ENCODE data around the gene TSPAN7. TPM values are rescaled to one million over a fixed set of nuclear protein-coding genes. Genes with fewer than 3 reads are reported as not detected.

Gene TSPAN7
- total RNA-seq, 1 donor from 2014 or later, result 3.5 TPM

- no peaks in the 10 kb centered on the region for H3K9me3 Mint-ChIP-seq (ENCODE audit: unreplicated experiment)
- no peaks in the 10 kb centered on the region for H3K9me3 ChIP-seq (ENCODE audit: insufficient read depth, low read depth, low read length)
- H3K4me1 ChIP-seq (ENCODE audit: insufficient read depth, low read length), result no peaks in the 10 kb centered on the region
- peaks cover 6% of the 10 kb centered on the region for H3K4me1 Mint-ChIP-seq (ENCODE audit: low read depth, unreplicated experiment)
- H3K4me2 ChIP-seq (ENCODE audit: low read length), result no peak overlapping the region
- no peak overlapping the region for H2AFZ ChIP-seq (ENCODE audit: low read depth, low read length)
- no peak overlapping the region for H3K4me3 Mint-ChIP-seq (ENCODE audit: unreplicated experiment)
- DNase-seq (ENCODE audit: low read depth) (no peak), FAIRE-seq (no peak)
- no peaks in the 10 kb centered on the region for H3K36me3 ChIP-seq (ENCODE audit: insufficient read depth, low read length)
- H3K79me2 ChIP-seq (ENCODE audit: insufficient read depth, low read length), result no peaks in the 10 kb centered on the region
- no peak overlapping the region for H3K9ac ChIP-seq (ENCODE audit: low read length)
- H3K27ac Mint-ChIP-seq (ENCODE audit: unreplicated experiment), result no peak overlapping the region
- no peaks in the 10 kb centered on the region for H3K36me3 Mint-ChIP-seq (ENCODE audit: low read depth, unreplicated experiment)
- TF ChIP-seq, protein P1, sequence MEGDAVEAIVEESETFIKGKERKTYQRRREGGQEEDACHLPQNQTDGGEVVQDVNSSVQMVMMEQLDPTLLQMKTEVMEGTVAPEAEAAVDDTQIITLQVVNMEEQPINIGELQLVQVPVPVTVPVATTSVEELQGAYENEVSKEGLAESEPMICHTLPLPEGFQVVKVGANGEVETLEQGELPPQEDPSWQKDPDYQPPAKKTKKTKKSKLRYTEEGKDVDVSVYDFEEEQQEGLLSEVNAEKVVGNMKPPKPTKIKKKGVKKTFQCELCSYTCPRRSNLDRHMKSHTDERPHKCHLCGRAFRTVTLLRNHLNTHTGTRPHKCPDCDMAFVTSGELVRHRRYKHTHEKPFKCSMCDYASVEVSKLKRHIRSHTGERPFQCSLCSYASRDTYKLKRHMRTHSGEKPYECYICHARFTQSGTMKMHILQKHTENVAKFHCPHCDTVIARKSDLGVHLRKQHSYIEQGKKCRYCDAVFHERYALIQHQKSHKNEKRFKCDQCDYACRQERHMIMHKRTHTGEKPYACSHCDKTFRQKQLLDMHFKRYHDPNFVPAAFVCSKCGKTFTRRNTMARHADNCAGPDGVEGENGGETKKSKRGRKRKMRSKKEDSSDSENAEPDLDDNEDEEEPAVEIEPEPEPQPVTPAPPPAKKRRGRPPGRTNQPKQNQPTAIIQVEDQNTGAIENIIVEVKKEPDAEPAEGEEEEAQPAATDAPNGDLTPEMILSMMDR (IDR thresholded peaks at IDR 0.05; ENCODE audit: insufficient read depth, low read depth, low read length), result no peak
- TF ChIP-seq EZH2 (IDR thresholded peaks at IDR 0.05; ENCODE audit: insufficient read depth, low read length), result no peak
- no peak overlapping the region for H3K4me3 ChIP-seq (ENCODE audit: insufficient read depth, low read depth, low read length)
- H3K27me3 ChIP-seq (ENCODE audit: insufficient read depth, low read length), result no peaks in the 10 kb centered on the region
- H4K20me1 ChIP-seq (ENCODE audit: insufficient read depth, low read length), result no peaks in the 10 kb centered on the region
- no peak overlapping the region for H3K27ac ChIP-seq (ENCODE audit: low read depth, low read length)
- H3K27me3 Mint-ChIP-seq (ENCODE audit: low read depth, unreplicated experiment), result no peaks in the 10 kb centered on the region
These were observed 117.5 kb downstream of the TSPAN7 start for GRCh38 chrX:38678821-38679220.

DNA sequence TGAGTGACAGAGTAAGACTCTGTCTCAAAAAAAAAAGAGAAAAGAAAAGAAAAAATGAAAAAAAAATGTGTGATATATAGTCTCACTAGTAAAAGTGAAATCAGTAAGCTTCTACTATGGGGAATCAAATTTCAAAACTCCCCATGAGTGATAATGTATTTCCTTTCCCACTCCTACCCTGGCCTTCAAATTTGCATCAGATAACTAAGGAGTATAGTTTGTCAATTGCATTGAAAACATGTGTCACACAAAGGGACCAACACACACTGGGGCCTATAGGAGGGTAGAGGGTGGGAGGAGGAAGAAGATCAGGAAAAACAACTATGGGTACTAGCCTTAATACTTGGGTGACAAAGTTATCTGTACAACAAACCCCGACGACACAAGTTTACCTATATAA lies 118.4 kb downstream of the TSPAN7 start:
- no peak overlapping the region for H3K27ac ChIP-seq (ENCODE audit: low read depth, low read length)
- no peak overlapping the region for H3K4me3 ChIP-seq (ENCODE audit: insufficient read depth, low read depth, low read length)
- H3K4me2 ChIP-seq (ENCODE audit: low read length), result no peak overlapping the region
- H3K9me3 ChIP-seq (ENCODE audit: insufficient read depth, low read depth, low read length), result no peaks in the 10 kb centered on the region
- Mint-ChIP-seq H3K4me1 (ENCODE audit: low read depth, unreplicated experiment) (peaks cover 6% of the 10 kb centered on the region), H3K27ac (ENCODE audit: unreplicated experiment) (no peak overlapping the region), H3K4me3 (ENCODE audit: unreplicated experiment) (no peak overlapping the region), H3K9me3 (ENCODE audit: unreplicated experiment) (no peaks in the 10 kb centered on the region), H3K27me3 (ENCODE audit: low read depth, unreplicated experiment) (peaks cover 2% of the 10 kb centered on the region), H3K36me3 (ENCODE audit: low read depth, unreplicated experiment) (no peaks in the 10 kb centered on the region)
- TF ChIP-seq EZH2 (IDR thresholded peaks at IDR 0.05; ENCODE audit: insufficient read depth, low read length), result no peak
- TF ChIP-seq, protein P1 (IDR thresholded peaks at IDR 0.05; ENCODE audit: insufficient read depth, low read depth, low read length), result no peak
- H3K36me3 ChIP-seq (ENCODE audit: insufficient read depth, low read length), result no peaks in the 10 kb centered on the region
- no peak overlapping the region for H2AFZ ChIP-seq (ENCODE audit: low read depth, low read length)
- H4K20me1 ChIP-seq (ENCODE audit: insufficient read depth, low read length), result no peaks in the 10 kb centered on the region
- H3K4me1 ChIP-seq (ENCODE audit: insufficient read depth, low read length), result no peaks in the 10 kb centered on the region
- no peaks in the 10 kb centered on the region for H3K27me3 ChIP-seq (ENCODE audit: insufficient read depth, low read length)
- no peaks in the 10 kb centered on the region for H3K79me2 ChIP-seq (ENCODE audit: insufficient read depth, low read length)
- no peak overlapping the region for H3K9ac ChIP-seq (ENCODE audit: low read length)
- no peak for FAIRE-seq
- DNase-seq (ENCODE audit: low read depth), result no peak

GRCh38 chrX:38682095-38682494 lies 120.8 kb downstream of the TSPAN7 start:
- no peaks in the 10 kb centered on the region for H3K79me2 ChIP-seq (ENCODE audit: insufficient read depth, low read length)
- H4K20me1 ChIP-seq (ENCODE audit: insufficient read depth, low read length), result no peaks in the 10 kb centered on the region
- no peaks in the 10 kb centered on the region for H3K4me1 Mint-ChIP-seq (ENCODE audit: low read depth, unreplicated experiment)
- H3K9me3 ChIP-seq (ENCODE audit: insufficient read depth, low read depth, low read length), result no peaks in the 10 kb centered on the region
- no peak for TF ChIP-seq EZH2 (IDR thresholded peaks at IDR 0.05; ENCODE audit: insufficient read depth, low read length)
- TF ChIP-seq, protein P1 (IDR thresholded peaks at IDR 0.05; ENCODE audit: insufficient read depth, low read depth, low read length), result no peak
- no peak overlapping the region for H2AFZ ChIP-seq (ENCODE audit: low read depth, low read length)
- H3K4me3 Mint-ChIP-seq (ENCODE audit: unreplicated experiment), result no peak overlapping the region
- H3K9me3 Mint-ChIP-seq (ENCODE audit: unreplicated experiment), result no peaks in the 10 kb centered on the region
- H3K4me1 ChIP-seq (ENCODE audit: insufficient read depth, low read length), result no peaks in the 10 kb centered on the region
- FAIRE-seq (no peak), DNase-seq (ENCODE audit: low read depth) (no peak)
- peaks cover 2% of the 10 kb centered on the region for H3K27me3 Mint-ChIP-seq (ENCODE audit: low read depth, unreplicated experiment)
- H3K4me3 ChIP-seq (ENCODE audit: insufficient read depth, low read depth, low read length), result no peak overlapping the region
- no peak overlapping the region for H3K9ac ChIP-seq (ENCODE audit: low read length)
- no peak overlapping the region for H3K27ac Mint-ChIP-seq (ENCODE audit: unreplicated experiment)
- no peaks in the 10 kb centered on the region for H3K36me3 ChIP-seq (ENCODE audit: insufficient read depth, low read length)
- no peaks in the 10 kb centered on the region for H3K27me3 ChIP-seq (ENCODE audit: insufficient read depth, low read length)
- no peaks in the 10 kb centered on the region for H3K36me3 Mint-ChIP-seq (ENCODE audit: low read depth, unreplicated experiment)
- no peak overlapping the region for H3K4me2 ChIP-seq (ENCODE audit: low read length)
- H3K27ac ChIP-seq (ENCODE audit: low read depth, low read length), result no peak overlapping the region

Data from astrocyte (in vitro differentiated cells and primary cell).